Activated gamma-delta T cell (primary cell): ENCODE results near the gene SIX6.

ENCODE experiments used
- DNase-seq: peaks from one replicate; lab custom pipeline; 2025; lab: John Stamatoyannopoulos, UW

SIX6 gene

DNA sequence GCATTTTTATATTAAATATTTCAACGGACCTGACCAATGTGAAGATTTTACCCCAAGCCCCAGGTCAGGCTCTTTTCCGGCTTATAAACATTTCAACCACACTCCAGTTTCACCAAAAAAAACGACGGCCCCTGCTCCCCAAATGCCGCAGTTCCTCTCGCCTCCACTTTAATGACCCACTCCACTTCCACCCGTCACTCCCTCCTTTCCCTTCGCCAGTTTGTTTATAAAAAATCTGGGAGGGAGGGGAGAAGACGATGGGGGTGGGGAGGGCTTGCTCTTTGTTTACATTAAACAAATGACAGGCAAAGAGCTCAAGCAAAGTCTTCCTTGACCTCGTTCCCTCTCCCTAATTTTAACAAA, 5.4 kb downstream of the SIX6 start:
- no peak for DNase-seq

DNA sequence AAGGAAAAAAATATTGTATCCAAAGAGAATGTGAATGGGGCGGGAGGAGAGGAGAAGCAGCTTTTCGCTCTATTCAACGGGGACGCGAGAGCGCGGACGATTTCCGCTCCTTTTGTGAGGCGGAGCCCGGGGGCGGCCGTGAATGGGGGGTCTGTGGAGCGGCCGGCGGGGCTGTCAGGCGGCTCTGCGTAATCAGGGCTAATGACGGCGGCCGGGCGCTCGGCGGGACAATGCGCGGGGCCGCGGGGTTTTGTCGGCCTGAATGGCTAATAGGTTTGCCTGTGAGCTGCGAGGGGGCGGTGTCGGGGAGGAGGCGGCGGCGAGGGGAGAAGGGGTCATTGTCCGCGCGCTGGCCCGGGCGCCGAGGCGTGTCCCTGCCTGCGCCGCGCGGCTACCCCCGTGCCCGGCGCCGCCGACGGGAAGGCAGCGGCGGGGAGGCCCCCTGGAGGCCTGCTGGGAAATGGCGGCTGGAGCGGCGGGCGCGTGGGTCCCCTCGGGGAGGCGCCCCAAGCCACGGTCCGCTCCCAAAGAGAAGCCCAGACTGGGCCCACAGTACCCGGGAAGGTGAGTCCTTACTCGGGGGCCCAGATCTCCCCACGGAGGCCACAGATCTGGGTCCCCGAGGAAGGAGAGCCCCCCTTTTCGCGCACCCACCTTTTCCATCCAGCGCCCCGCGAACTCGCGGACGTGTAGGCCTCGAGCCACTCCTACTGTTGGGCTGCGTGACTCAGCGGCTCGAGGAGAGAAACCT, 6.0 kb downstream of the SIX6 start:
- no peak for DNase-seq

- DNase-seq, result no peak
Measured at GRCh38 chr14:60515511-60516289, 6.8 kb downstream of the SIX6 start.

DNA sequence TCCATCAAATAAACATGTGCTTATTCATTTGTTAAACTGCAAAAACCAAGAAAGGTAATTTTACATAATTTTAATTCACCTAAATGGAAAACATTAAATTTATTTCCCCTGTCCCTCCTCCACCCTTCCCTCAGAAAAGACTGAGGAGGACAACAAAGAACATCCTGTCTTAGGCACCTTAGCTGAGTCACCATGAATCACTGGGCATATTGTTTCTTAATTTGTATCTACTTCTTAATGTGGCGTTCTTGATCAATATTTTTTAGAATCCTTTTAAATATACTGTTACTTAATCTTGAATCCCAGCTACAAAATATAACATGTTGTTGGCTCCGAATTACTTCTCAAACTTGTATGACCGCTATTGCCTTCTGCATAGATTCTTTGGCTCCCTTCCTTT, 23.5 kb downstream of the SIX6 start:
- DNase-seq, result no peak

- DNase-seq, result no peak
Measured at GRCh38 chr14:60537663-60538062, 28.7 kb downstream of the SIX6 start.

- DNase-seq, result no peak
Measured at GRCh38 chr14:60544659-60545058, 35.7 kb downstream of the SIX6 start.

- DNase-seq, result no peak
Measured at GRCh38 chr14:60553808-60554207, 44.9 kb downstream of the SIX6 start.

- no peak for DNase-seq
Measured at GRCh38 chr14:60561845-60562746, 53.1 kb downstream of the SIX6 start.
